OCI-LY3 (cell line): Measurements from ENCODE around the gene MS4A6A.

ENCODE experiments used
- H2AFZ ChIP-seq: fragments of 200-600, 300-600 bp; shearing (Covaris generic); 2 replicates; pipeline ENCODE4 v1.6.0; 2014; ENCODE audit warnings: antibody characterized with exemption, low read depth, low read length
- H3K27ac ChIP-seq: fragments of 200-600, 300-600 bp; sonication (generic); 2 replicates; pipeline ENCODE4 v1.5.1; 2014; ENCODE audit warnings: mild to moderate bottlenecking, low read length, moderate library complexity, mixed read lengths
- H3K27me3 ChIP-seq: fragments of 200-600, 300-600 bp; sonication (generic); 2 replicates; pipeline ENCODE4 v1.6.1; 2014; ENCODE audit warnings: low read depth, low read length, mixed read lengths
- H3K36me3 ChIP-seq: fragments of 200-600, 300-600 bp; sonication (generic); replicated peaks from 2 replicates; pipeline ENCODE3; 2014; ENCODE audit warnings: low read depth, low read length, mixed read lengths
- H3K4me1 ChIP-seq: fragments of 300-600, 200-600 bp; sonication (generic); 2 replicates; pipeline ENCODE4 v1.6.1; 2014; ENCODE audit warnings: low read length, mixed read lengths
- H3K4me2 ChIP-seq: fragments of 200-600, 300-600 bp; sonication (generic); 2 replicates; pipeline ENCODE4 v1.6.1; 2014; ENCODE audit warnings: low read length, mixed read lengths
- H3K4me3 ChIP-seq: fragments of 300-600, 200-600 bp; sonication (generic); 2 replicates; pipeline ENCODE4 v1.5.1; 2014; ENCODE audit warnings: antibody characterized with exemption, mild to moderate bottlenecking, low read length, moderate library complexity
- H3K79me2 ChIP-seq: fragments of 300-600, 200-600 bp; shearing (Covaris generic); 2 replicates; pipeline ENCODE4 v1.6.1; 2014; ENCODE audit warnings: mild to moderate bottlenecking, low read length, mixed read lengths
- H3K9ac ChIP-seq: fragments of 300-600, 200-600 bp; shearing (Covaris generic); 2 replicates; pipeline ENCODE4 v1.6.0; 2014; ENCODE audit warnings: mild to moderate bottlenecking, low read length, moderate library complexity
- H3K9me3 ChIP-seq: fragments of 200-600, 300-600 bp; shearing (Covaris generic); 2 replicates; pipeline ENCODE4 v1.6.1; 2014; ENCODE audit warnings: low read length, mixed read lengths; ENCODE audit not compliant: insufficient read depth
- H4K20me1 ChIP-seq: fragments of 200-600, 300-600 bp; sonication (generic); 2 replicates; pipeline ENCODE4 v1.6.1; 2016; ENCODE audit warnings: low read length, mixed read lengths; ENCODE audit not compliant: insufficient read depth
- CTCF ChIP-seq: fragments of 200-600, 300-600 bp; sonication (generic); IDR thresholded peaks from 2 replicates; pipeline ENCODE4 v1.5.1; 2014; ENCODE audit warnings: antibody characterized with exemption, low read length, low read depth
- EZH2phosphoT487 ChIP-seq: fragments of 200-600 bp; shearing (Covaris generic); IDR thresholded peaks from 2 replicates; pipeline ENCODE4 v1.6.1; 2018; ENCODE audit warnings: antibody characterized with exemption, mixed run types, low read depth

Gene MS4A6A

GRCh38 chr11:60165951-60166350, 16.9 kb downstream of the MS4A6A start:
- H3K9me3 ChIP-seq = peaks cover 30% of the 10 kb centered on the region
- H3K9ac ChIP-seq = no peak overlapping the region
- H3K4me2 ChIP-seq = no peak overlapping the region
- no peaks in the 10 kb centered on the region for H4K20me1 ChIP-seq
- no peak overlapping the region for H3K27ac ChIP-seq
- H3K79me2 ChIP-seq = no peaks in the 10 kb centered on the region
- H2AFZ ChIP-seq = no peak overlapping the region
- H3K4me3 ChIP-seq = no peak overlapping the region
- H3K27me3 ChIP-seq = no peaks in the 10 kb centered on the region
- H3K36me3 ChIP-seq = peaks cover 15% of the 10 kb centered on the region
- TF ChIP-seq CTCF = no peak
- TF ChIP-seq EZH2phosphoT487 = no peak
- peaks cover 6% of the 10 kb centered on the region; the same call in 1 of the 2 replicates for H3K4me1 ChIP-seq

GRCh38 chr11:60165538-60165937, 17.3 kb downstream of the MS4A6A start:
- no peak overlapping the region for H3K27ac ChIP-seq
- H3K4me1 ChIP-seq = peaks cover 6% of the 10 kb centered on the region; the same call in 1 of the 2 replicates
- H3K4me3 ChIP-seq = no peak overlapping the region
- H3K36me3 ChIP-seq = peaks cover 15% of the 10 kb centered on the region
- H2AFZ ChIP-seq = no peak overlapping the region
- H3K9me3 ChIP-seq = peaks cover 30% of the 10 kb centered on the region
- no peak overlapping the region for H3K9ac ChIP-seq
- no peaks in the 10 kb centered on the region for H3K27me3 ChIP-seq
- no peak for TF ChIP-seq CTCF
- no peak for TF ChIP-seq EZH2phosphoT487
- no peak overlapping the region for H3K4me2 ChIP-seq
- H4K20me1 ChIP-seq = no peaks in the 10 kb centered on the region
- H3K79me2 ChIP-seq = no peaks in the 10 kb centered on the region

- TF ChIP-seq CTCF (no peak), EZH2phosphoT487 (no peak)
- Histone ChIP-seq H2AFZ (no peak overlapping the region), H3K79me2 (no peaks in the 10 kb centered on the region), H3K9ac (no peak overlapping the region), H3K4me3 (no peak overlapping the region), H3K27ac (no peak overlapping the region), H3K9me3 (peaks cover 23% of the 10 kb centered on the region), H3K4me2 (no peak overlapping the region), H4K20me1 (no peaks in the 10 kb centered on the region), H3K4me1 (peaks cover 6% of the 10 kb centered on the region; the same call in 1 of the 2 replicates), H3K36me3 (peaks cover 15% of the 10 kb centered on the region), H3K27me3 (peaks cover 9% of the 10 kb centered on the region; the same call in 1 of the 2 replicates)
Measured at GRCh38 chr11:60164550-60165075, 18.3 kb downstream of the MS4A6A start.

GRCh38 chr11:60161766-60162165, 21.1 kb downstream of the MS4A6A start:
- TF ChIP-seq CTCF (no peak), EZH2phosphoT487 (no peak)
- Histone ChIP-seq H3K79me2 (no peaks in the 10 kb centered on the region), H3K4me2 (no peak overlapping the region), H3K27ac (no peak overlapping the region), H3K36me3 (no peaks in the 10 kb centered on the region), H3K4me3 (no peak overlapping the region), H3K4me1 (no peaks in the 10 kb centered on the region), H3K27me3 (peaks cover 9% of the 10 kb centered on the region; the same call in 1 of the 2 replicates), H2AFZ (no peak overlapping the region), H4K20me1 (no peaks in the 10 kb centered on the region), H3K9me3 (peaks cover 4% of the 10 kb centered on the region; the same call in 1 of the 2 replicates), H3K9ac (no peak overlapping the region)
